ENCODE measurements around the gene DYNLT3. TPM values are rescaled to one million over a fixed set of nuclear protein-coding genes. Genes with fewer than 3 reads are reported as not detected.
A peak's percentile ranks its signal among the peaks of the same experiment; 100 is the strongest.

DYNLT3 gene
- polyA plus RNA-seq, 2 of the 4 experiments (the other 2 are of a cell fraction), result 26.8 to 27.3 TPM

DNA sequence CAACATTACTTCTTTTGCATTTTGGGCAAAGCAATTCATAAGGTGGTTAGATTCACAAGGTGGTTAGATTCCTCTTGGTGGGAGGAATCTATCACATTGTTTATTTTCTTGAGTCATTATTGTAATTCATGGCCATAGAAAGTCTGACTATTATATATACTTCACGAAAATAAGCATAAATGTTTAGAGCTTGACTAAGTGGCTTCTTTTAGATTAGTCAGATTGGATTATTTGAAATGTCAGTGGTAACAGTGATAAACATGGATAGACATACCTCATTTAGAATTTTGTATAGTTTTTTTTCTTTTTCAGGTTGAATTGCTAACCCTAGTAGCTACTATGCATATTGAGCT, 24.9 kb upstream of the DYNLT3 start:
- Histone ChIP-seq H3K27ac (peak overlapping the region in 1 of 2 experiments; percentile 46; a peak in 1 of 6 replicates), H3K4me1 (peaks cover 15% of the 10 kb centered on the region), H3K4me3 (no peak overlapping the region), H3K9me3 (no peaks in the 10 kb centered on the region), H3K4me2 (peak overlapping the region; percentile 60)
- TF ChIP-seq, protein P1, sequence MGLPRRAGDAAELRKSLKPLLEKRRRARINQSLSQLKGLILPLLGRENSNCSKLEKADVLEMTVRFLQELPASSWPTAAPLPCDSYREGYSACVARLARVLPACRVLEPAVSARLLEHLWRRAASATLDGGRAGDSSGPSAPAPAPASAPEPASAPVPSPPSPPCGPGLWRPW (IDR thresholded peaks at IDR 0.05), result no peak
- TF ChIP-seq ESRRA (IDR thresholded peaks at IDR 0.05; ENCODE audit: borderline replicate concordance, low read length) (no peak), CBX8 (IDR thresholded peaks at IDR 0.05) (no peak)
- peak; percentile 40 to 55; a peak in 3 of 6 replicates for ATAC-seq
- ChIA-PET CTCF (interaction anchor here (1.7 kb wide), 1 partner anchor 127 kb away, joined by 5 read pairs; no protein-coding TSS in a partner anchor), POLR2A (no interaction called here)
- no peak for FAIRE-seq
- no peak for DNase-seq (ENCODE audit: low read depth in 1 of 2, low spot score in 1 of 2)
- 0% methylated on average over 1 of the region's 1 CpG for WGBS (ENCODE audit: missing lambda C conversion rate)

DNA sequence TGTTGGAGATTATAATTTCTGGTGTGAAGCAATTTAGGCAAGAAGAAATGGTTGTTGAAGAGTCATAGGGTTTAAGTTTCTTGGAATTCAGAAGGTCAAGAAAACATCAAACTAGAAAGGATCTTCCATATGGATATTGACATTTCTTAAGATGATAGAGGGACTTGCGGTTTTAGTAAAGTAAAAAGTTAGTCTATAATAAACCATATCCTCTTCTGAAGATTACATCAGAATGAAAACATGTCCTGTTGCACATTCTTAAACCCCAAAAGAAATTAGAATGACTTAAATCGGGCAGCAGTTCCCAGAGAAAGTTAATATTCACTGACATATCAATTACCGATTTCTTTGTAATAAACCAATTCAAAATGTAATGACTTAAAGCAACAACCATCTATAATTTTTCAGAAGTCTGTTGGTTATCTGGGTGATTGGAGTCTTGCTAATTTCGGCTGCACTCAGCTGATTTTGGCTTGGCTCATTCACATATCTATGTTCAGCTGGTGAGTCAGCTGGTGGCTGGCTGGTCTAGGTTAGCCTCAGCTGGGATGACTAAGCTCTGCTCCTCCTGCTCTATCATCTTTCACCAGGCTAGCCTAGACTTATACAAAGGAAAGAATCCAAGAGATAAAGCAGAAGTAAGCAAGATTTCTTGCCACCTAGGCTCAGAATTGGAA, 24.4 kb upstream of the DYNLT3 start:
- peak; percentile 97 to 100 for ATAC-seq
- WGBS (ENCODE audit: missing lambda C conversion rate), result 33% methylated on average over 4 of the region's 4 CpGs
- Histone ChIP-seq H3K4me3 (no peak overlapping the region), H3K9me3 (no peaks in the 10 kb centered on the region), H3K27ac (peak overlapping the region; percentile 22; a peak in 1 of 6 replicates), H3K4me2 (peak overlapping the region; percentile 60), H3K4me1 (peaks cover 15% of the 10 kb centered on the region)
- TF ChIP-seq RNF2 (IDR thresholded peaks at IDR 0.05; ENCODE audit: borderline replicate concordance, low read depth) (no peak), GATA3 (IDR thresholded peaks at IDR 0.05; ENCODE audit: borderline replicate concordance) (peak; percentile 36; the same call in 1 of the 2 replicates), FOSL2 (IDR thresholded peaks at IDR 0.05) (0 out of 2 replicates have a peak, but pooled peaks have one; percentile 23), FOSL2 (CRISPR knock-in tag; IDR thresholded peaks at IDR 0.05) (peak; percentile 58; the same call in 1 of the 2 replicates), ZC3H11A (IDR thresholded peaks at IDR 0.05) (no peak), JUNB (IDR thresholded peaks at IDR 0.05) (peak; percentile 43; the same call in 1 of the 2 replicates), MAFK (IDR thresholded peaks at IDR 0.05; ENCODE audit: partially characterized antibody) (peak; percentile 65), PHF8 (IDR thresholded peaks at IDR 0.05; ENCODE audit: borderline replicate concordance, low read depth) (no peak), MAZ (IDR thresholded peaks at IDR 0.05; ENCODE audit: borderline replicate concordance, low read depth, low read length) (no peak)
- TF ChIP-seq, protein P2, sequence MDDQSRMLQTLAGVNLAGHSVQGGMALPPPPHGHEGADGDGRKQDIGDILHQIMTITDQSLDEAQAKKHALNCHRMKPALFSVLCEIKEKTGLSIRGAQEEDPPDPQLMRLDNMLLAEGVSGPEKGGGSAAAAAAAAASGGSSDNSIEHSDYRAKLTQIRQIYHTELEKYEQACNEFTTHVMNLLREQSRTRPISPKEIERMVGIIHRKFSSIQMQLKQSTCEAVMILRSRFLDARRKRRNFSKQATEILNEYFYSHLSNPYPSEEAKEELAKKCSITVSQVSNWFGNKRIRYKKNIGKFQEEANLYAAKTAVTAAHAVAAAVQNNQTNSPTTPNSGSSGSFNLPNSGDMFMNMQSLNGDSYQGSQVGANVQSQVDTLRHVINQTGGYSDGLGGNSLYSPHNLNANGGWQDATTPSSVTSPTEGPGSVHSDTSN (IDR thresholded peaks at IDR 0.05), result peak; percentile 78
- TF ChIP-seq, protein P3, sequence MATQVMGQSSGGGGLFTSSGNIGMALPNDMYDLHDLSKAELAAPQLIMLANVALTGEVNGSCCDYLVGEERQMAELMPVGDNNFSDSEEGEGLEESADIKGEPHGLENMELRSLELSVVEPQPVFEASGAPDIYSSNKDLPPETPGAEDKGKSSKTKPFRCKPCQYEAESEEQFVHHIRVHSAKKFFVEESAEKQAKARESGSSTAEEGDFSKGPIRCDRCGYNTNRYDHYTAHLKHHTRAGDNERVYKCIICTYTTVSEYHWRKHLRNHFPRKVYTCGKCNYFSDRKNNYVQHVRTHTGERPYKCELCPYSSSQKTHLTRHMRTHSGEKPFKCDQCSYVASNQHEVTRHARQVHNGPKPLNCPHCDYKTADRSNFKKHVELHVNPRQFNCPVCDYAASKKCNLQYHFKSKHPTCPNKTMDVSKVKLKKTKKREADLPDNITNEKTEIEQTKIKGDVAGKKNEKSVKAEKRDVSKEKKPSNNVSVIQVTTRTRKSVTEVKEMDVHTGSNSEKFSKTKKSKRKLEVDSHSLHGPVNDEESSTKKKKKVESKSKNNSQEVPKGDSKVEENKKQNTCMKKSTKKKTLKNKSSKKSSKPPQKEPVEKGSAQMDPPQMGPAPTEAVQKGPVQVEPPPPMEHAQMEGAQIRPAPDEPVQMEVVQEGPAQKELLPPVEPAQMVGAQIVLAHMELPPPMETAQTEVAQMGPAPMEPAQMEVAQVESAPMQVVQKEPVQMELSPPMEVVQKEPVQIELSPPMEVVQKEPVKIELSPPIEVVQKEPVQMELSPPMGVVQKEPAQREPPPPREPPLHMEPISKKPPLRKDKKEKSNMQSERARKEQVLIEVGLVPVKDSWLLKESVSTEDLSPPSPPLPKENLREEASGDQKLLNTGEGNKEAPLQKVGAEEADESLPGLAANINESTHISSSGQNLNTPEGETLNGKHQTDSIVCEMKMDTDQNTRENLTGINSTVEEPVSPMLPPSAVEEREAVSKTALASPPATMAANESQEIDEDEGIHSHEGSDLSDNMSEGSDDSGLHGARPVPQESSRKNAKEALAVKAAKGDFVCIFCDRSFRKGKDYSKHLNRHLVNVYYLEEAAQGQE (IDR thresholded peaks at IDR 0.05), result no peak
- POLR2A ChIA-PET, result no interaction called here
- FAIRE-seq, result peak; percentile 43
- DNase-seq (ENCODE audit: low read depth in 1 of 2, low spot score in 1 of 2), result peak; percentile 52 to 69
- CTCF ChIA-PET, result interaction anchor here (1.7 kb wide), 1 partner anchor 127 kb away, joined by 5 read pairs; no protein-coding TSS in a partner anchor

DNA sequence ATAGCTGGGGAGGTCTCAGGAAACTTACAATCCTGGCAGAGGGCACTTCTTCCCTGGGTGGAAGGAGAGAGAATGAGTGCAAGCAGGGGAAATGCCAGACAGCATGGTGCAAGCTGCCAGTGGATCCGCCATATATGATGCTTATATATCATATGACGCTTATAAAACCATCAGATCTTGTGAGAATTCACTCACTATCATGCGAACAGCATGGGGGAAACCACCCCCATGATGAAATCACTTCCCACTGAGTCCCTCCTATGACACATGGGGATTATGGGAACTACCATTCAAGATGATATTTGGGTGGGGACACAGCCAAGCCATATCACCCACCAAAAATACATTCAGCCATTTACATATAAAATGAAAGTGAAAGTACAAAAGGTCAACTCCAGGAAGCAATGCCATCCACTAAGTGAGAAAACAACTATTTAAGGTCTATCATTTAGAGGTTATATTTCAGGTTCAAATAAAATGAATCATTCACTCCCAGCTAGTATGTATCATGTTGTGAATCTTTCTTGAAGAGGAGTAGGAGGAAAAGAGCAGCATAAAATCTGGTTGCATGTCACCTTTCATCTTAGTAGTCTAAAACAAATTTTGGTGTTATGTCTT, 20.3 kb upstream of the DYNLT3 start:
- DNase-seq (ENCODE audit: low read depth in 1 of 2, low spot score in 1 of 2) (no peak), FAIRE-seq (peak; percentile 61), ATAC-seq (no peak)
- peaks cover 13% of the 10 kb centered on the region for H3K4me1 ChIP-seq
- ChIA-PET POLR2A (no interaction called here), CTCF (no interaction called here)
- no peak overlapping the region for H3K4me2 ChIP-seq
- no peak overlapping the region for H3K27ac ChIP-seq
- no peaks in the 10 kb centered on the region for H3K9me3 ChIP-seq
- WGBS (ENCODE audit: missing lambda C conversion rate), result 22% methylated on average over 3 of the region's 3 CpGs
- H3K4me3 ChIP-seq, result no peak overlapping the region
- TF ChIP-seq POLR2AphosphoS2 (conservative IDR thresholded peaks at IDR 0.05; ENCODE audit: low read length) (no peak), FOXS1 (CRISPR knock-in tag; IDR thresholded peaks at IDR 0.05) (no peak), CHD4 (IDR thresholded peaks at IDR 0.05; ENCODE audit: borderline replicate concordance) (no peak), HOXB5 (CRISPR knock-in tag; IDR thresholded peaks at IDR 0.05) (no peak), CBX2 (IDR thresholded peaks at IDR 0.05; ENCODE audit: borderline replicate concordance, low read depth) (no peak), HOXB13 (CRISPR knock-in tag; IDR thresholded peaks at IDR 0.05; ENCODE audit: low read depth) (no peak), SREBF2 (IDR thresholded peaks at IDR 0.05) (no peak), SMC3 (IDR thresholded peaks at IDR 0.05) (no peak), RCOR1 (IDR thresholded peaks at IDR 0.05; ENCODE audit: low read depth, low read length) (no peak), CEBPB (IDR thresholded peaks at IDR 0.05) (no peak), TP53 (CRISPR knock-in tag; IDR thresholded peaks at IDR 0.05) (no peak), JUN (IDR thresholded peaks at IDR 0.05) (no peak), NFE2L2 (conservative IDR thresholded peaks at IDR 0.05; ENCODE audit: low read length) (no peak)
- TF ChIP-seq, protein P4, sequence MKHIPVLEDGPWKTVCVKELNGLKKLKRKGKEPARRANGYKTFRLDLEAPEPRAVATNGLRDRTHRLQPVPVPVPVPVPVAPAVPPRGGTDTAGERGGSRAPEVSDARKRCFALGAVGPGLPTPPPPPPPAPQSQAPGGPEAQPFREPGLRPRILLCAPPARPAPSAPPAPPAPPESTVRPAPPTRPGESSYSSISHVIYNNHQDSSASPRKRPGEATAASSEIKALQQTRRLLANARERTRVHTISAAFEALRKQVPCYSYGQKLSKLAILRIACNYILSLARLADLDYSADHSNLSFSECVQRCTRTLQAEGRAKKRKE (CRISPR knock-in tag; IDR thresholded peaks at IDR 0.05; ENCODE audit: low read depth), result no peak
- TF ChIP-seq, protein P5, sequence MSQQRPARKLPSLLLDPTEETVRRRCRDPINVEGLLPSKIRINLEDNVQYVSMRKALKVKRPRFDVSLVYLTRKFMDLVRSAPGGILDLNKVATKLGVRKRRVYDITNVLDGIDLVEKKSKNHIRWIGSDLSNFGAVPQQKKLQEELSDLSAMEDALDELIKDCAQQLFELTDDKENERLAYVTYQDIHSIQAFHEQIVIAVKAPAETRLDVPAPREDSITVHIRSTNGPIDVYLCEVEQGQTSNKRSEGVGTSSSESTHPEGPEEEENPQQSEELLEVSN (IDR thresholded peaks at IDR 0.05; ENCODE audit: borderline replicate concordance, low read depth), result no peak
